AG09309 (cell line): ENCODE data around the gene SPSB4.

ENCODE experiments used
- DNase-seq: peaks from one replicate; pipeline ENCODE4 v3.0.0-alpha.2; 2010; ENCODE audit warnings: low read depth
- H3K4me3 ChIP-seq: 2 replicates; pipeline ENCODE4 v1.5.1; 2011; ENCODE audit warnings: mild to moderate bottlenecking, low read depth, low read length, moderate library complexity; ENCODE audit not compliant: control insufficient read depth
- TF ChIP-seq, protein P1 (sequence below): IDR thresholded peaks from 2 replicates; pipeline ENCODE4 v1.5.1; 2011; ENCODE audit warnings: mild to moderate bottlenecking, low read depth, low read length, inconsistent platforms; ENCODE audit not compliant: insufficient read depth, control insufficient read depth; ENCODE audit errors: missing control alignments

Gene SPSB4

DNA sequence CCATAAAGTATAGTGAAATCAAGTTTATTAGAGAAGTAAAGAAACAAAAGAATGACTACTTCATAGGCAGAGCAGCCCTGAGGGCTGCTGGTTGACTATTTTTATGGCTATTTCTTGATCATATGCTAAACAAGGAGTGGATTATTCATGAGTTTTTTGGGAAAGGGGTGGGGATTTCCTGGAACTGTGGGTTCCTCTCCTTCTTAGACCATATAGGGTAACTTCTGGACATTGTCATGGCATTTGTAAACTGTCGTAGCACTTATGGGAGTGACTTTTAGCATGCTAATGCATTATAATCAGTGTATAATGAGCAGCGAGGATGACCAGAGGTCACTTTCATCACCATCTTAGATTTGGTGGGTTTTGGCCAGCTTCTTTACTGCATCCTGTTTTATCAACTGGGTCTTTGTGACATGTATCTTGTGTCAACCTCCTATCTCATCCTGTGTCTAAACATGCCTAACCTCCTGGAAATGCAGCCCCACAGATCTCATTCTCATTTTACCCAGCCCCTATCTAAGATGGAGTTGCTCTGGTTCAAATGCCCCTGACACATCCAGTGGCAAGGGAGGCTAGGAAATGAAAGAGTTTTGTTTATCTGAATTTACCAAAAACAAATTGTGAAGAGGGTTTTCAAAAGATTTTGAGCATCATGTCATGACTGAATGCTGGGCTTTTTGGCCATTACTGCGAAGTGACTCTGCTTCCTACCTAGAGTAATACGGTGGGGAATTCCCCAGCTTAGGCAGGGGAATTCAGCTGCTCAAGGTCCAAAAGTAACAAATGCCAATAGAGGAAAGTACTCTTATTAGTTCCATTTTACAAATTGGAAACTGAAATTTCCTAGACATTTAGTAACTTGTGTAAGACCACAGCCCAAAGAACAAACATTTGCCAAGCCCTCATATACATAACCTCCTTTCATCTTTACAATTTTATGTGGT, 6.2 kb upstream of the SPSB4 start:
- no peak for DNase-seq
- TF ChIP-seq, protein P1, sequence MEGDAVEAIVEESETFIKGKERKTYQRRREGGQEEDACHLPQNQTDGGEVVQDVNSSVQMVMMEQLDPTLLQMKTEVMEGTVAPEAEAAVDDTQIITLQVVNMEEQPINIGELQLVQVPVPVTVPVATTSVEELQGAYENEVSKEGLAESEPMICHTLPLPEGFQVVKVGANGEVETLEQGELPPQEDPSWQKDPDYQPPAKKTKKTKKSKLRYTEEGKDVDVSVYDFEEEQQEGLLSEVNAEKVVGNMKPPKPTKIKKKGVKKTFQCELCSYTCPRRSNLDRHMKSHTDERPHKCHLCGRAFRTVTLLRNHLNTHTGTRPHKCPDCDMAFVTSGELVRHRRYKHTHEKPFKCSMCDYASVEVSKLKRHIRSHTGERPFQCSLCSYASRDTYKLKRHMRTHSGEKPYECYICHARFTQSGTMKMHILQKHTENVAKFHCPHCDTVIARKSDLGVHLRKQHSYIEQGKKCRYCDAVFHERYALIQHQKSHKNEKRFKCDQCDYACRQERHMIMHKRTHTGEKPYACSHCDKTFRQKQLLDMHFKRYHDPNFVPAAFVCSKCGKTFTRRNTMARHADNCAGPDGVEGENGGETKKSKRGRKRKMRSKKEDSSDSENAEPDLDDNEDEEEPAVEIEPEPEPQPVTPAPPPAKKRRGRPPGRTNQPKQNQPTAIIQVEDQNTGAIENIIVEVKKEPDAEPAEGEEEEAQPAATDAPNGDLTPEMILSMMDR, result no peak
- no peak overlapping the region for H3K4me3 ChIP-seq

DNA sequence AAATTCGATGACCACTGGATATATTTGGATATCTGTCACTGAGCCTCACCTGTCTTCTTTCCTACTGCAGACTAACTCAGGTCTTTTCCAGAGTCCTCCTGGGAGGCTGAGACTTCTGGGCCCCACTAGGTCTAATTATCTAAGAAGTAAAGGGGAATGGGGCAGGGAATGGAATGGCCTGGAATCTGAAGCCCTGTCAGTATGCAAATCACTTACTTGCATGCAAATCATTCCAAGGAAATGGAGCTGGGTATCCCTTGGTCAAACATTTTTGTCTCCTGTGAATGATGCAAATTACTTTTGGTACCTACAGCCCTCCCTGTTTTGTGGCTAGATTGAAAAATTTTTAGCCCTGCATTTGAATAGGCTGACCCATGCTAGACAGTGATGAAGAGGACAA, 5.3 kb upstream of the SPSB4 start:
- TF ChIP-seq, protein P1, result no peak
- H3K4me3 ChIP-seq, result no peak overlapping the region
- DNase-seq, result no peak

DNA sequence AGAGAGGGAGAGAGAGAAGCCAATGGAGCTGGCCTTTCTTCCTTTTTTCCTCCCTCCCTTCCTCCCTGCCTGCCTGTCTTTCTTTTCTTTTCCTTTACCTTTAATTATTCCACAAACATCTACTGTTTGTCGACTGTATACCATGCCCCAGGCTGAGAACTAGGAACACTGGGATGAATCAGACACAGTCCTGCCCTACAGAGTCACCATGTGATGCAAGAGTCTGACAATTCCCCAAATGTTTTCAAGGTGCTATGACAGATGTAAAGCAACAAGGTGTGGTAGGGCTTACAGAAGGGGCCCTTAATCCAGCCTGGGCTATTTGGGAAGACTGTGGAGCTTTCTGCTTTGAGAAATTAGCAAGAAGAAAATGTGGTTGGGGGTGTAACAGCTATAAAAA, 4.0 kb upstream of the SPSB4 start:
- no peak overlapping the region for H3K4me3 ChIP-seq
- TF ChIP-seq, protein P1, result no peak
- no peak for DNase-seq

DNA sequence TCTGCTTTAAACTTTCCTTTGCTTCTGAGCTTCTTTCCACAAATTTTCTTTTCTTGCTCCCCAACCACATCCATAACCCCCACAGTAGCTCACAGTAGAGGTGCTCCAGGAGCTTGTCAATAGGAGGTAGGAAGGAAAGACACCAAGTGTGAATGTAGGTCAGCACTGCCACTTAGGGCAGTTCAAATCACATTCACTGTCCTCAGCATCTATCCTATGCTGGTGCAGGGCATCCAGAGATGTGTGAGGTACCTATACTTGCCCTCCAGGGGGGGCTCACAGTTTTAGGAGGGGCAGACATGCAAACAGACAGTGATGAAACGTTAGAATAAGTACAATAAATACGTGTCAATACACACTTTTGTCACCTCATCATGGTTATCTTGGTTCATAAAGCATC, 1.5 kb upstream of the SPSB4 start:
- DNase-seq, result no peak
- TF ChIP-seq, protein P1, result peak; percentile 17

DNA sequence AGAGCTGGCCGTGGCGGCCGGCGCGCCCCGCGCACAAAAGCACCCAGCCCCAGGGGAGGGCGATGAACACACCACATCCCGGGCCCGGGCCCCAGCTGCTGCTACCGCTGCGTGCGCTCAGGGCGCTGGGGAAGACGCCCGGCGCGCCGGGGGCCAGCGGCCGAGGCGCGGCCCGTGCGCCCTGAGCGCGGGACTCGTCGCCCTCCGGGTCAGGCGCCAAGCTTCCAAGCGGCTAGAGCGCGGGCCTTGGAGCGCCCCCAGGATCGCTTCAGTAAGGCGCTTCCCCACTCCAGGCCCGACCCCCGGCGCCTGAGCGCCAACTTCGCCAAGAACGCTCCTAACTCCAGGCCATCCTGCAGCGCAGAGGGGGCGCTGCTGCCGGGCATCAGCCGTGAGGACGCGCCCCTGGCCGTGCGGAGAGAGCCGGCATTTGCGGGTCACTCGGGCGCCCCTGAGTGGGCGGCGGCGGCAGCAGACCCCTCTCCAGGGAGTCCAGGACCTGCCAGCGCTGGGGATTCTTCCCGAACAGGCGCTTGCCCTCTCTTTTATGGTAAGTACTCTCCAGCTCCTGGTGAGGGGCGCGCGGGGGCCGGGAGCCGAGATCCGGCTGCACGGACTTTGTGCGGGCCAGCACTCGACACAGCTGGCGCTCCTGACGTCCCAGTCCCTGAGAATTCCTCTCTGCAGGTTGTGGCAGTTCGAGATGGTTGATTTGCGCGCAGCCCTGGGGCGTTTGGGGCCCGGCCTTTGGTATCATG, 475 bp downstream of the SPSB4 start:
- no peak overlapping the region; the same call in 1 of the 2 replicates for H3K4me3 ChIP-seq
- DNase-seq, result no peak
- TF ChIP-seq, protein P1, result no peak

More for the DNA sequence above, 1.5 kb upstream of the SPSB4 start:
- no peak overlapping the region for H3K4me3 ChIP-seq

DNA sequence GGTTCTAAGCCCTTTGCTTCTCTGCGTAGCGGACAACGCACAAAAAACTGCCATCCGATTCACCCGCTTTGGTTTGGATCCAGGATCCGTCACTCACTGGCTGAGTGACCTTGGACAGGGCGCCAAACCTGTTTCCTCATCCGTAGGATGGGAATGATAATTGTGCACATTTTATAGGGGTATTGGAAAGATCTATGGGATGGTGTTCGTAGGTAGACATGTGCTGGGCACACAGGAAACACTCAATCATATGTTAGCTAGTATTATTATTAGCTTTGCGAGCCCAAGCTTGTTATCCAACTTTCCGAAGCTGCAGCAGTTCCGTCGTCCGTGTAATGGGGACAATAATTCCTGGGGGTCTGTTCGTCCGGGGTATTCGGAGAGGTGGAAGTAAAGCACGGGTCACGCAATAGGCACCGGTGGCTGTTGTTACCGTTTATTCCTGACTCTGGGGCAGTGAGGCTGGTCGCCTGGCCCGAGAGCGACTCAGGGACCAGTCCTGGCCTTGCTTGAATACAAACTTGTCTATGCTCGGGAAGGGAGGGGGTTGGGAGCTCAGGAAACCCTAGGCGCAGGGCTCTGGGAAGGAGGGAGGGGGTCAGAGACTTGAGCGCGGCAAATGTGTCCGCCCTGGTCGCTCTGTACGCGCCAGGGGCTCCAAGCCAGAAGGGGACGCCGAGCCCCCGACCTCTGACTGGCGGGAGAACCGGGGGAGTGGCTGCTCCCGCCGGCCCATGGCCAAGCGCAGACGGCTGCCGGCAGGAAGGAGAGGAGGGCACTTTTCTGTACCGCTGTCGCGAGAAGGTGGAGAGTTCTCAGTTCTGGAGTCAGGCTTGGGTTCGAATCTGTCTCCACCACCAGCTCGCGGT, 1.3 kb downstream of the SPSB4 start:
- TF ChIP-seq, protein P1, result no peak
- no peak for DNase-seq
- no peak overlapping the region for H3K4me3 ChIP-seq
